NAMALWA (cell line): ENCODE measurements around the gene VPS18.

Experiments used
- DNase-seq: peaks from one replicate; pipeline ENCODE4 v3.0.0-alpha.2; 2015; ENCODE audit warnings: low spot score

The VPS18 gene

GRCh38 chr15:40936709-40937666 lies 42.7 kb downstream of the VPS18 start:
- peak; percentile 75 for DNase-seq

GRCh38 chr15:40937762-40938535 lies 43.7 kb downstream of the VPS18 start:
- DNase-seq, result peak; percentile 38

- no peak for DNase-seq
Measured at GRCh38 chr15:40938536-40938870, 44.3 kb downstream of the VPS18 start.

- peak; percentile 25 for DNase-seq
Measured at GRCh38 chr15:40940296-40940801, 46.1 kb downstream of the VPS18 start.

GRCh38 chr15:40941068-40941527 lies 46.8 kb downstream of the VPS18 start:
- DNase-seq, result no peak

DNA sequence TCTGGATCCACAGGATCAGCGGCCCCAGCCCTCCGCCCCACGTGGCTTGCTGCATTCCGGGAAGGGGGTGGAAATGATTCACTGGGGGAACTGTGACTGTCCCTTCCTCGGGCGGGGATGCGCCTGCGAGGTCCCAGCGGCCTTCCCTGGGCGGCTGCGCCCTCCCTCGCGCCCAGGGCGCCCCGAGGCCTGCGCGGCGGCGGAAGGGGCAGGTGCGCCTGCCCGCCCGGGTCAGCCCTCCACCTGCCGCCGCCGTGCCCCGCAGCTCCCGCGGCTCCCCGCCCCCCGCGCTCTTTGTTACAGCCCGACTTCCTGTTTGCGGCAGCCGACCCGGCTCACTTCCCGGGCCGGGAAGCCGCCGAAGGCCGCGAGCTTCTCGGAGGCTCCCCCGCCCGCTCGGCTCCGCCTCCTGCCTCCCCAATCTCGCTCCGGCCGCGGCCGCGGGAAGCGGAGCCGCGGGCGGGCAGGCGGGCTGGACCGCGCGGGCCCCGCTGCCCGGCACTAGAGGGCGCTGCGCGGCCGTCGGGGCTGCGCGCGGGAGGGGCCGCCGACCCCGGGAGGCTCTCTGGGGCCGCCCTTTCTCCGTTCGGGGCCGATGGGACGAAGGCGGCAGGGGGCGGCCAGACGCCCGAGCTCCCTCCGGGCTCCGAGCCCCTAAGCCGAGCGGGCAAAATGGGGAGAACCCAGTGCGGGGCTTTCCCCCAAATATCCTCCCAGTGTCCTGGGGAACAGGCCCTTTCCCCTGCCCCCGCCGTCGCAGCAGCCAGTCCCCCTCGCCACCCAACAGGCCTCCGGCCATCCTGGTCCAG lies 47.5 kb downstream of the VPS18 start:
- DNase-seq, result peak; percentile 81

DNA sequence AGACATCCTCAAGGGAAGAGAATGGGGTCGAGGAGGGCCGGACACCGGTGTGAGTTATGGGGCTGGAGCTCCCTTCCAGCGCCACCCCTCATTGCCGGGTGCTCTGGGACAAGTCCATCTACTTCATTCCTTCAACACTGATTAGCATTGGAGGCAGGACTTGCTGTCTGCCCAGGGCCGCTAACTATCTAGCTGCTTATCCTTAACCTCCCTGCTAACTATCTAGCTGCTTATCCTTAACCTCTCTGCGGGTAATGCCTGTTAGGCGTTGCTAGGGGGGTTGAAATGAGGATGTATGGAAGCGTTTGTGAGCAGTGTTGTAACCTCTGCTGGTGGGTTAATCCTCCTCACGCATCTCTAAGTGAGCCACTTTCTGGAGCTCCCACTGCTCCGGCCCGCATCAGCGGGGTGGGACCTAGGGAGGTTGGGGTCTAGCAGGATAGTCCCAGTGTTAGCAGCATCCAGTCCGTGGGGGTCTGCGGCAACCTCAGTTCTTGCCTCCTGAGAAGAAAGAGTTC lies 48.1 kb downstream of the VPS18 start:
- DNase-seq, result peak; percentile 34

GRCh38 chr15:40942878-40943277 lies 48.6 kb downstream of the VPS18 start:
- no peak for DNase-seq

- DNase-seq, result no peak
Measured at GRCh38 chr15:40943764-40944365, 49.6 kb downstream of the VPS18 start.

GRCh38 chr15:40944510-40945296 lies 50.5 kb downstream of the VPS18 start:
- DNase-seq, result no peak

DNA sequence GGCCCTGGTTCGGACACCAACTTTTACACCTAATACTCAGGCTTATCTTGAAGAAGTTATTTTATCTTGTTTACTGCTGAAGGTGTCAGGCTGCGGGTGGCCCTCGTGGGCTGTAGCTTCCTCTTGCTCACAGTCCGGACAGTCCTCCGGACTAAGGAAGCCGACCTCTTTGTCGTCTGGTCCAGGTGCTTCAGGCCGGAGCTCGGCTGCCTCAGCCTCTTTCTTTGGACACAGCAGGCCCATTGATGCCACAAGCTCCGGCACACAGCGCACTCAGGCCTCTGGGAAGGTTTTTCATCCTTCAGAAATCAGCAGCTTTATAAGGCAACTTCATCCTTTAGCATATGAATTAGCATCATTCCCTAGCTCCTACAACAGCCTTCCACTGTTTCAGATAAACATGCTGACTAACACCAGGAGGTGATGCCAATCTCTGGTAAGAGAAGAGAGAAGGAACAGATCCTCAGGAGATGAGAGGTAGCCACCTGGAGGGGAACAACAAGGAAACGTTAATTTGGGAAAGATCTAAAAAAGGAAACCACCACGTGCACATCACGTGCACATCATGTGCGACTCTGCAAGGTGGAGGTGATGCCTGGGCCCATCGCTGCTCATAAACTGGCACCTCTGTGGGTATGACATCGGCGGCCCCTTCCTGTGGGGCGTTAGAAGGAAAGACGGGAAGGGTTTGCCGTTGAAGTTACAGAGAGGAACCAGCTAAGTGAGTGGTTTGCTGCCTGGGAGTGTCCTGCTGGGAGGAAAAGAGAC lies 54.6 kb downstream of the VPS18 start:
- DNase-seq, result no peak

DNA sequence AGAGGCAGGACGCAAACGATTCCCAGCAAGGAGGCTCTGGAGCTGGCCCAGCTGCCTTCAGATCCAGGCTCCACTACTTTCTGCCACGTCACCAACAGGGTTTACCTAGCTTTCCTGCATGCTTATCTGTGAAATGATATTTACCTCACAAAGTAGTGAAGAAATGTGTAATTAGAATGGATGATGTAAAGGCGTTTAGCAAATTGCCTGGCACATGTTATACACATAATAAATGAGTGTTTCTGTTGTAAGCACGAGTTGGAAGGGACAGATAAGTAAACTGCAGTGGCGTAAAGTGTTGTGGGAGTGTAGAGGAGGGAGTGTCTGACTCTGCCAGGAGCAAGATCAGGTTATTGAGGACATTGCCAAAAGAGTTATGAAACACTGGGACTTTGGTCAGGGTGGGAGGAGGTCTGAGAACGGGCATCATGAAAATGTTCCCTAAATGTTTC lies 55.5 kb downstream of the VPS18 start:
- no peak for DNase-seq

GRCh38 chr15:40951764-40952163 lies 57.5 kb downstream of the VPS18 start:
- no peak for DNase-seq

- DNase-seq, result no peak
Measured at GRCh38 chr15:40952301-40952900, 58.2 kb downstream of the VPS18 start.

DNA sequence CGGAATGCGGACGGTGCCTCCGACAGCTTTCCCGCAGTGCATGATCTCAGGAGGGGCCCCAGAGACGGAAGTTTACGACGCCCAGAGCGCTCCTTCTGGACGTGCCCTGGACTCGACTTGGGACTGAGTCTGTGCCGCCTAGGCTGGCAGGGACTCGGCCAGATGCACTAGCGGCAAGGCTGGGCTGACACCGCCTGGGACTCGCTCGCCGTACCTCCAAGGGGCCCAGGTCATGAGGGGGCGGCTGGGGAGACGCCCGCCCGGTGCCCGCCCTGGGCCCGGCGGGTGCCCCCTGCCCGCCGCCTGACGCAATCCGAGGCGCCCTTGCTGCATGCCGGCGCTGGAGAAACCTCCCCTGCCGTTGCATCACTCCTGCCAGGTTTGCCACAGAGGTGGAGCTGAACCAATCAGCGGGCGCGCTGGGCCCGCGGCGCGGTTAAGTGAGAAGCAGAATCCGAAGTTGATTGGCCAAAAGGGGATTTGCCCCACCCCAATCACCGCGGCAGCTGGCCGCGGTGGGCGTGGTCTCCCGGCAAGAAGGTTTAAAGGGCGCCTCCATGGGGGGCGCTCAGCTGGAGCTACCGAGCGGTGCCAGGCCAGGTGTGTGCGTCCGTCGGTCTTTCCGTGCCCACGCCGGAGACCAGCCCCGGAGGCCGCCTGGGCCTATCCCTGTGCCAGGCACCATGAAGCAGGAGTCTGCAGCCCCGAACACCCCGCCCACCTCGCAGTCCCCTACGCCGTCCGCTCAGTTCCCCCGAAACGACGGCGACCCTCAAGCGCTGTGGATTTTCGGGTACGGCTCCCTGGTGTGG lies 58.9 kb downstream of the VPS18 start, which contains the start of gene CHAC1:
Gene CHAC1, plus strand, starts transcription at position 571 of the 812 bp plus-strand sequence. Its CDS starts 113 bp downstream, at position 684.
- peak; percentile 98 for DNase-seq
